LHCN-M2 (cell line): ENCODE data around the gene HIPK4. TPM values are rescaled to one million over a fixed set of nuclear protein-coding genes. Genes with fewer than 3 reads are reported as not detected.
A peak's percentile ranks its signal among the peaks of the same experiment; 100 is the strongest.
"Not testable (repeated sequence)": the region's sequence is repeated elsewhere in the genome, so short reads cannot be mapped to it uniquely, and the experiment has no call there.

Source experiments
- DNase-seq: peaks from one replicate; pipeline ENCODE4 v3.0.0-alpha.2; 2012; ENCODE audit warnings: low read depth
- total RNA-seq: library from RNA; depleted of rRNA; stranded (reverse); fragments of >200 nt; gene quantifications from 2 replicates; pipeline ENCODE4 v1.2.3, GENCODE V29; 2014; rRNA removed

The HIPK4 gene
- total RNA-seq, 1 experiment from 2014 or later, result not detected

GRCh38 chr19:40341601-40342482 lies 48.1 kb downstream of the HIPK4 start:
- peak; percentile 88 for DNase-seq

GRCh38 chr19:40339018-40339728 lies 50.8 kb downstream of the HIPK4 start:
- no peak for DNase-seq

DNA sequence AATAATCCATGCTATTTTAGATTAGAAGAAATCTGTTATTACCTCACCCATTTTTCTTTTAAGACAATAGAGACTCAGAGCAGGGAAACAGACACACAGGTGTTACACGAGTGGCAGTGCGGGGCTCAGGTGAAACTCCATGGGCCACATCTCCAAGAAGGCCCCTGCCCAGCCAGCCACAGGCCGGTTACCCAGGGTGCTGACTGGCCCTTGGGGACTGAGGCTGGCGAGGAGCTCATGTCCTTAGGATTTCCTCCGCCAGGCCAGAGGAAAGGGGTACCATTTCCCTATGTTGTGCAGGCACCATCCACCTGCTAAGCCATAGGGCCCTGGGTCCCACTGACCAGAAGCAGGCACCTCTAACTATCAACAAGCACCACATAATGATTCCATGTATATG lies 52.4 kb downstream of the HIPK4 start:
- no peak for DNase-seq

- DNase-seq, result no peak
These were observed 52.9 kb downstream of the HIPK4 start for GRCh38 chr19:40337107-40337506.

GRCh38 chr19:40336601-40336900 lies 53.4 kb downstream of the HIPK4 start:
- no peak for DNase-seq

- peak; percentile 75 for DNase-seq
These were observed 54.0 kb downstream of the HIPK4 start for GRCh38 chr19:40335855-40336600.

GRCh38 chr19:40335101-40335500 lies 54.9 kb downstream of the HIPK4 start:
- no peak for DNase-seq

- DNase-seq, result not testable (repeated sequence)
These were observed 56.9 kb downstream of the HIPK4 start for GRCh38 chr19:40333083-40333482.

DNA sequence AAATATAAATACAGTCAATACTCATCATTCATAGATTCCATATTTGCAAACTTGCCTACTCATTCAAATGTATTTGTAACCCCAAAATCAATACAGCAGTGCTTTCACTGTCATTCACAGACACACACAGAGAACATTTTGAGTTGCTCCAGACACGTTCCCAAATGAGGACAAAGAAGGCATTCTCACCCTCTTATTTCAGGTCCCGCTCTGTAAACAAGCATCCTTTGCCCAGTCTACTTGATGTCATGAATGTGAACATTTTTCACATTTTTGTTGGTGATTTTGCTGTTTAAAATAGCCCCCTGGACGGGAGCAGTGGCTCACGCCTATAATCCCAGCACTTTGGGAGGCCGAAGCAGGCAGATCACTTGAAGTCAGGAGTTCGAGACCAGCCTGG lies 57.3 kb downstream of the HIPK4 start:
- no peak for DNase-seq

DNA sequence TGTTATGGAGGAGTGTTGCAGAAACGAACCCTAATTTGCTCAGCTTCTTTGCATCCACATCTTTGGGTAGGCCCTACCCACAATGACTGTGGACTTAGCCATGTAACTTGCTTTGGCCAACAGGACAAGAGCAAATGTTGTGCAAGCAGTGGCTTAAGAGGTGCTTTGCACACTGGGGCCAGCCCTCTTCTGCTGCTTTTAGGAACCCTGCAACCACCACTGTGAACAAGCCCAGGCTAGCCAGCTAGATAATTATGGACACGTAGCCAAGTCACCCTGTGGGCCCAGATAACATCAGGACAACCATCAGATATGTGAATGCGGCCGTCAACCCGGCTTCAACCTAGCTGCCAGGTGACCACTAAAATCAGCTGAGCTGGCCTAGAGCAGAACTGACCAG lies 58.9 kb downstream of the HIPK4 start:
- no peak for DNase-seq

Other genes with a start within 250 kb of the HIPK4 start
- gene MAP3K10, start 198.8 kb downstream of the HIPK4 start, total RNA-seq, result 6.0 and 8.3 TPM in 2 replicates
- not detected in 2 replicates for gene TTC9B, start 171.8 kb downstream of the HIPK4 start, total RNA-seq
- not detected in 2 replicates for gene CCNP, start 163.5 kb downstream of the HIPK4 start, total RNA-seq
- 93.5 and 94.3 TPM in 2 replicates for gene AKT2, start 104.8 kb downstream of the HIPK4 start, total RNA-seq
- gene C19orf47, start 41.8 kb downstream of the HIPK4 start, total RNA-seq, result 18.8 and 24.2 TPM in 2 replicates
- gene PLD3, start 41.5 kb downstream of the HIPK4 start, total RNA-seq, result 338 and 480 TPM in 2 replicates
- gene PRX, start 23.2 kb upstream of the HIPK4 start, total RNA-seq, result 1.6 and 1.8 TPM in 2 replicates
- 21.7 and 31.2 TPM in 2 replicates for gene SERTAD1, start 35.8 kb upstream of the HIPK4 start, total RNA-seq
- 22.8 and 24.1 TPM in 2 replicates for gene SERTAD3, start 54.2 kb upstream of the HIPK4 start, total RNA-seq
- gene BLVRB, start 75.6 kb upstream of the HIPK4 start, total RNA-seq, result 83.3 and 92.0 TPM in 2 replicates
- gene SPTBN4, start 76.8 kb upstream of the HIPK4 start, total RNA-seq, result 0.34 and 0.38 TPM in 2 replicates
- gene SHKBP1, start 186.7 kb upstream of the HIPK4 start, total RNA-seq, result 63.5 and 85.6 TPM in 2 replicates
- 5.0 and 7.3 TPM in 2 replicates for gene LTBP4, start 211.2 kb upstream of the HIPK4 start, total RNA-seq